ENCODE data around the gene SEC16A.

DNA sequence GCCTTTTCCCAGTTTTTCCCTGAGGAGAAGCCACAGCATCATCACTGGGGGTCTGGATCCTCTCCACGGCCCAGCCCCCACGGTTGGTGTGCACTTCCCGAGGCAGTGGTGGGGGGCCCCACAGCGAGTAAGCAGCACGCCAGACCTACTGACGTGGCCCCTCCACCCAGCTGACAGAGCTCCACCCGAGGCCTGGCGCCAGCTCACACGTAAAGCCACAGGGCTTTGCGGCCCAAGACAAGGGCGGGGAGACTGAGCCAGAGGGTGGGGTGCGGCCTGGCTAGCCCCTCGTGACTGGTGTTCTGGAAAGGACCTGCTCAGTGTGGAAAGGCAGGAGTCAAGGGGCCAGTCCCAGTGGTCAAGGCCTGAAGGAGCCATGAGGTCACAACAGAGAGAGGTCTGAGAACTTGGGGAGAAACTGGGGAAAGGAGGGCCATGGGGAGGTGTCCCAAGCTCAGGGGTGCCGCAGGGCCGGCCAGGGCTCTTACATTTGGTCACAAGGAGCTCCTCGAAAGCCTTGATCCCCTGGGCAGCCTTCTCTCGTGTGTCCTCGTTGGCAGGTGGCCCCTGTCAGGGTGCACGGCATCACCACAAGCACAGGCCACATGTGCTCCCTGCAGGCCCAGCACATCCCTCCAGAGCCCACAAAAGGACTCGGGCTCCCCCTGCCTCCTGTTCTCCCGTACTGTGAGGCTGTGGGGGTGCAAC, 88.4 kb downstream of the SEC16A start:
- TF ChIP-seq, protein P1, sequence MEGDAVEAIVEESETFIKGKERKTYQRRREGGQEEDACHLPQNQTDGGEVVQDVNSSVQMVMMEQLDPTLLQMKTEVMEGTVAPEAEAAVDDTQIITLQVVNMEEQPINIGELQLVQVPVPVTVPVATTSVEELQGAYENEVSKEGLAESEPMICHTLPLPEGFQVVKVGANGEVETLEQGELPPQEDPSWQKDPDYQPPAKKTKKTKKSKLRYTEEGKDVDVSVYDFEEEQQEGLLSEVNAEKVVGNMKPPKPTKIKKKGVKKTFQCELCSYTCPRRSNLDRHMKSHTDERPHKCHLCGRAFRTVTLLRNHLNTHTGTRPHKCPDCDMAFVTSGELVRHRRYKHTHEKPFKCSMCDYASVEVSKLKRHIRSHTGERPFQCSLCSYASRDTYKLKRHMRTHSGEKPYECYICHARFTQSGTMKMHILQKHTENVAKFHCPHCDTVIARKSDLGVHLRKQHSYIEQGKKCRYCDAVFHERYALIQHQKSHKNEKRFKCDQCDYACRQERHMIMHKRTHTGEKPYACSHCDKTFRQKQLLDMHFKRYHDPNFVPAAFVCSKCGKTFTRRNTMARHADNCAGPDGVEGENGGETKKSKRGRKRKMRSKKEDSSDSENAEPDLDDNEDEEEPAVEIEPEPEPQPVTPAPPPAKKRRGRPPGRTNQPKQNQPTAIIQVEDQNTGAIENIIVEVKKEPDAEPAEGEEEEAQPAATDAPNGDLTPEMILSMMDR (IDR thresholded peaks at IDR 0.05), result no peak
- TF ChIP-seq POLR2AphosphoS5 (IDR thresholded peaks at IDR 0.05) (no peak), POLR2A (IDR thresholded peaks at IDR 0.05) (no peak), EP300 (IDR thresholded peaks at IDR 0.05) (no peak)

All from suprapubic skin (tissue), 4 donors.